K562 (cell line): ENCODE measurements around the gene C19orf47. TPM values are rescaled to one million over a fixed set of nuclear protein-coding genes. Genes with fewer than 3 reads are reported as not detected.

Experiments
- GATAD2A ChIP-seq: fragments of 450-650 bp; IDR thresholded peaks from 2 replicates; pipeline ENCODE4 v1.6.1; 2017
- HDAC3 ChIP-seq: fragments of 450-650 bp; IDR thresholded peaks from 2 replicates; pipeline ENCODE4 v1.6.1; 2018; ENCODE audit warnings: borderline replicate concordance, mild to moderate bottlenecking, moderate library complexity; ENCODE audit not compliant: partially characterized antibody
- HDGF ChIP-seq: fragments of 450-650 bp; IDR thresholded peaks from 2 replicates; pipeline ENCODE4 v1.6.1; 2016
- MCM7 ChIP-seq, 2 experiments: fragments of 450-650 bp; IDR thresholded peaks; 2 replicates each; pipeline ENCODE4 v1.6.1; 2016 to 2018
- NCOR1 ChIP-seq: fragments of 450-650 bp; IDR thresholded peaks from 2 replicates; pipeline ENCODE4 v1.6.1; 2016; ENCODE audit warnings: mild to moderate bottlenecking, moderate library complexity
- RNF2 ChIP-seq: sonication (generic); IDR thresholded peaks from 2 replicates; pipeline ENCODE4 v1.6.1; 2016
- SMARCA5 ChIP-seq: fragments of 450-650 bp; IDR thresholded peaks from 2 replicates; pipeline ENCODE4 v1.6.1; 2016
- ZNF311 ChIP-seq: fragments of 250-450 bp; sonication (Bioruptor Pico); IDR thresholded peaks from 2 replicates; pipeline ENCODE4 v1.4.0; 2020; ENCODE audit warnings: mild to moderate bottlenecking, moderate library complexity
- ZNF436 ChIP-seq: fragments of 250-450, 450-650 bp; sonication (Bioruptor Pico); formaldehyde crosslinking; IDR thresholded peaks from 2 replicates; pipeline ENCODE4 v1.7.0; 2020; ENCODE audit warnings: mild to moderate bottlenecking
- ZNF76 ChIP-seq: fragments of 250-450 bp; sonication (Bioruptor Pico); IDR thresholded peaks from 2 replicates; pipeline ENCODE4 v1.4.0; 2020; ENCODE audit warnings: mild to moderate bottlenecking, moderate library complexity, borderline replicate concordance
- polyA plus RNA-seq, 8 experiments: library from polyadenylated mRNA; depleted of rRNA in 4 of 8; stranded (reverse) in 5 of 8; unstranded in 3 of 8; fragments of >200 nt; fragmentation: Nextera tagmentation in 2 of 8; fragmentation: Illumina TruSeq in 1 of 8; extraction: Ambion mirVana in 2 of 8; extraction: Trizol in 1 of 8; gene quantifications; 2 replicates each; pipeline versions ENCODE4 v1.2.1 to v1.2.3, GENCODE V29; 2011 to 2014; ENCODE audit warnings: inconsistent platforms in 1 of 8, missing spikeins in 1 of 8
- total RNA-seq, 7 experiments: library from RNA; depleted of rRNA in 6 of 7; stranded (reverse); fragments of >200 nt in 6 of 7; fragmentation: Illumina TruSeq in 2 of 7; extraction: Trizol in 2 of 7; gene quantifications; 2 replicates each; pipeline versions ENCODE4 v1.2.1 to v1.2.3, GENCODE V29; 2011 to 2021; ENCODE audit warnings: low replicate concordance in 1 of 7
- TF ChIP-seq, protein P1 (sequence below): fragments of 200-800 bp; sonication (Bioruptor generic); IDR thresholded peaks from 2 replicates; pipeline ENCODE4 v1.6.1; 2016; ENCODE audit warnings: missing genetic modification characterization, missing compliant biosample characterization
- TF ChIP-seq, protein P2 (sequence below): sonication (generic); formaldehyde crosslinking; IDR thresholded peaks from 2 replicates; pipeline ENCODE4 v1.8.0; 2022; ENCODE audit warnings: mild to moderate bottlenecking, missing genetic modification reagents
- TF ChIP-seq, protein P3 (sequence below): fragments of 450-650 bp; IDR thresholded peaks from 2 replicates; pipeline ENCODE4 v1.6.1; 2014; ENCODE audit warnings: low read depth, mild to moderate bottlenecking, moderate library complexity, borderline replicate concordance
- TF ChIP-seq, protein P4 (sequence below): fragments of 450-650 bp; formaldehyde crosslinking; IDR thresholded peaks from 2 replicates; pipeline ENCODE4 v1.4.0; 2022; ENCODE audit warnings: missing genetic modification characterization
- TF ChIP-seq, protein P5 (sequence below), 2 experiments: fragments of 450-650 bp in 1 of 2; sonication (generic) in 1 of 2; formaldehyde crosslinking in 1 of 2; IDR thresholded peaks in 1 of 2; conservative IDR thresholded peaks in 1 of 2; 2 replicates each; pipeline versions ENCODE4 v1.6.1 to v1.8.1; 2016 to 2023; ENCODE audit warnings: mild to moderate bottlenecking in 2 of 2, moderate library complexity in 2 of 2, inconsistent platforms in 1 of 2, missing genetic modification reagents in 1 of 2
- TF ChIP-seq, protein P6 (sequence below), 2 experiments: fragments of 450-650 bp; conservative IDR thresholded peaks; 2 replicates each; pipeline ENCODE4 v1.6.1; 2017; ENCODE audit warnings: mild to moderate bottlenecking in 2 of 2, moderate library complexity in 2 of 2

The C19orf47 gene
- total and polyA plus RNA-seq, 9 of the 15 experiments (the other 6 are each of a cell fraction or from before 2014, with no cell fraction given), result 0.08 to 26.1 (median 14.7) TPM

DNA sequence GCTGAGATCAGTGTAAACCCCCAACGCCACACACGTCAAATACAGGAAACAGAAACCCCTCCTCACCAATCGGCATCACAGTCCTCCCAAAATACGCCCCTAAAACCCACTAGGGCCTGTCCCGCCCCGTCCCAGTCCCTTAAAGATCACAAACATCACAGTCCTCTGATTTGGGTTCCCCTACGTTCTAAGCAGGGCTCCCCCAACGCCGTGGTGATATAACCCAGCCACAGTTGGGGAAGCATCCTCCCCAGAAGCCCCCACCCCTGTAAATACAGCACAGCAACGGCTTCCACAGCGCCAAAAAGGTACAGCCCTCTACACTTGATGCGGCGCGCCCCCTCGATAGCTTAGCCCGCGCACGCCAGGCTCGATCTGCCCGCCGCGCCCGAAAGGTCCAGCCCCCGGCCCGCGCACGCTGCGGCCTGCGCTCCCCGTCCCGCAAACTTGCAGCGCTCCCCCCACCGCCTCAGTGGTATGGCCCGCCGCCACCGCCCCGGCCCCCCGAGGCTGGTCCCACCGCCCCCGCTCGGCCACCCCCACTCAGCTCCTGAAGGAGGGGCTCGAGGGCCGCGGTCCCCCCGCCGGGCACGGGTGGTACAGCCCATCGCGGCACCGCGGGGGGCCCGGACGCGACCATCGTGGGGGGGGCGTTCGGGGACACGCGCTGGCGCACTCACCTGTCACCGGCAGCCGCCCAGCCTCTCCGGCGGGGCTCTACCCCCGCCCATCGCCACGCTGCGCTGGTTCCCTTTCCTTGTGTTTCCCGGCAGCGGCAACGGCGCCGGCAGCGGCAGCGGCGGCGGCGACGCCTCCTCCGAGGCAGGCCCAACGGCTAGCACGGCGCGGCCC is 63.5 kb downstream of the C19orf47 start, which contains the start of gene AKT2 (continued):
- TF ChIP-seq HDAC3 (no peak), MCM7 (IDR thresholded peaks at IDR 0.05) (no peak), NCOR1 (peak; percentile 32; the same call in 1 of the 2 replicates), ZNF76 (CRISPR knock-in tag) (no peak), GATAD2A (no peak), RNF2 (0 out of 2 replicates have a peak, but pooled peaks have one; percentile 52), HDGF (no peak), SMARCA5 (no peak), ZNF436 (CRISPR knock-in tag) (no peak), ZNF311 (CRISPR knock-in tag) (no peak)
- TF ChIP-seq, protein P1, sequence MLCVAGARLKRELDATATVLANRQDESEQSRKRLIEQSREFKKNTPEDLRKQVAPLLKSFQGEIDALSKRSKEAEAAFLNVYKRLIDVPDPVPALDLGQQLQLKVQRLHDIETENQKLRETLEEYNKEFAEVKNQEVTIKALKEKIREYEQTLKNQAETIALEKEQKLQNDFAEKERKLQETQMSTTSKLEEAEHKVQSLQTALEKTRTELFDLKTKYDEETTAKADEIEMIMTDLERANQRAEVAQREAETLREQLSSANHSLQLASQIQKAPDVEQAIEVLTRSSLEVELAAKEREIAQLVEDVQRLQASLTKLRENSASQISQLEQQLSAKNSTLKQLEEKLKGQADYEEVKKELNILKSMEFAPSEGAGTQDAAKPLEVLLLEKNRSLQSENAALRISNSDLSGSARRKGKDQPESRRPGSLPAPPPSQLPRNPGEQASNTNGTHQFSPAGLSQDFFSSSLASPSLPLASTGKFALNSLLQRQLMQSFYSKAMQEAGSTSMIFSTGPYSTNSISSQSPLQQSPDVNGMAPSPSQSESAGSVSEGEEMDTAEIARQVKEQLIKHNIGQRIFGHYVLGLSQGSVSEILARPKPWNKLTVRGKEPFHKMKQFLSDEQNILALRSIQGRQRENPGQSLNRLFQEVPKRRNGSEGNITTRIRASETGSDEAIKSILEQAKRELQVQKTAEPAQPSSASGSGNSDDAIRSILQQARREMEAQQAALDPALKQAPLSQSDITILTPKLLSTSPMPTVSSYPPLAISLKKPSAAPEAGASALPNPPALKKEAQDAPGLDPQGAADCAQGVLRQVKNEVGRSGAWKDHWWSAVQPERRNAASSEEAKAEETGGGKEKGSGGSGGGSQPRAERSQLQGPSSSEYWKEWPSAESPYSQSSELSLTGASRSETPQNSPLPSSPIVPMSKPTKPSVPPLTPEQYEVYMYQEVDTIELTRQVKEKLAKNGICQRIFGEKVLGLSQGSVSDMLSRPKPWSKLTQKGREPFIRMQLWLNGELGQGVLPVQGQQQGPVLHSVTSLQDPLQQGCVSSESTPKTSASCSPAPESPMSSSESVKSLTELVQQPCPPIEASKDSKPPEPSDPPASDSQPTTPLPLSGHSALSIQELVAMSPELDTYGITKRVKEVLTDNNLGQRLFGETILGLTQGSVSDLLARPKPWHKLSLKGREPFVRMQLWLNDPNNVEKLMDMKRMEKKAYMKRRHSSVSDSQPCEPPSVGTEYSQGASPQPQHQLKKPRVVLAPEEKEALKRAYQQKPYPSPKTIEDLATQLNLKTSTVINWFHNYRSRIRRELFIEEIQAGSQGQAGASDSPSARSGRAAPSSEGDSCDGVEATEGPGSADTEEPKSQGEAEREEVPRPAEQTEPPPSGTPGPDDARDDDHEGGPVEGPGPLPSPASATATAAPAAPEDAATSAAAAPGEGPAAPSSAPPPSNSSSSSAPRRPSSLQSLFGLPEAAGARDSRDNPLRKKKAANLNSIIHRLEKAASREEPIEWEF, result no peak
- TF ChIP-seq, protein P2, sequence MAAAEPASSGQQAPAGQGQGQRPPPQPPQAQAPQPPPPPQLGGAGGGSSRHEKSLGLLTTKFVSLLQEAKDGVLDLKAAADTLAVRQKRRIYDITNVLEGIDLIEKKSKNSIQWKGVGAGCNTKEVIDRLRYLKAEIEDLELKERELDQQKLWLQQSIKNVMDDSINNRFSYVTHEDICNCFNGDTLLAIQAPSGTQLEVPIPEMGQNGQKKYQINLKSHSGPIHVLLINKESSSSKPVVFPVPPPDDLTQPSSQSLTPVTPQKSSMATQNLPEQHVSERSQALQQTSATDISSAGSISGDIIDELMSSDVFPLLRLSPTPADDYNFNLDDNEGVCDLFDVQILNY (CRISPR knock-in tag), result no peak
- TF ChIP-seq, protein P3, sequence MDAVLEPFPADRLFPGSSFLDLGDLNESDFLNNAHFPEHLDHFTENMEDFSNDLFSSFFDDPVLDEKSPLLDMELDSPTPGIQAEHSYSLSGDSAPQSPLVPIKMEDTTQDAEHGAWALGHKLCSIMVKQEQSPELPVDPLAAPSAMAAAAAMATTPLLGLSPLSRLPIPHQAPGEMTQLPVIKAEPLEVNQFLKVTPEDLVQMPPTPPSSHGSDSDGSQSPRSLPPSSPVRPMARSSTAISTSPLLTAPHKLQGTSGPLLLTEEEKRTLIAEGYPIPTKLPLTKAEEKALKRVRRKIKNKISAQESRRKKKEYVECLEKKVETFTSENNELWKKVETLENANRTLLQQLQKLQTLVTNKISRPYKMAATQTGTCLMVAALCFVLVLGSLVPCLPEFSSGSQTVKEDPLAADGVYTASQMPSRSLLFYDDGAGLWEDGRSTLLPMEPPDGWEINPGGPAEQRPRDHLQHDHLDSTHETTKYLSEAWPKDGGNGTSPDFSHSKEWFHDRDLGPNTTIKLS, result no peak
- TF ChIP-seq, protein P4, sequence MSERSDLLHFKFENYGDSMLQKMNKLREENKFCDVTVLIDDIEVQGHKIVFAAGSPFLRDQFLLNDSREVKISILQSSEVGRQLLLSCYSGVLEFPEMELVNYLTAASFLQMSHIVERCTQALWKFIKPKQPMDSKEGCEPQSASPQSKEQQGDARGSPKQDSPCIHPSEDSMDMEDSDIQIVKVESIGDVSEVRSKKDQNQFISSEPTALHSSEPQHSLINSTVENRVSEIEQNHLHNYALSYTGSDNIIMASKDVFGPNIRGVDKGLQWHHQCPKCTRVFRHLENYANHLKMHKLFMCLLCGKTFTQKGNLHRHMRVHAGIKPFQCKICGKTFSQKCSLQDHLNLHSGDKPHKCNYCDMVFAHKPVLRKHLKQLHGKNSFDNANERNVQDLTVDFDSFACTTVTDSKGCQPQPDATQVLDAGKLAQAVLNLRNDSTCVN (CRISPR knock-in tag), result no peak
- TF ChIP-seq, protein P5, sequence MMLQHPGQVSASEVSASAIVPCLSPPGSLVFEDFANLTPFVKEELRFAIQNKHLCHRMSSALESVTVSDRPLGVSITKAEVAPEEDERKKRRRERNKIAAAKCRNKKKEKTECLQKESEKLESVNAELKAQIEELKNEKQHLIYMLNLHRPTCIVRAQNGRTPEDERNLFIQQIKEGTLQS (IDR thresholded peaks at IDR 0.05), result no peak
- TF ChIP-seq, protein P5 (CRISPR knock-in tag; conservative IDR thresholded peaks at IDR 0.05), result no peak
- TF ChIP-seq, protein P6, sequence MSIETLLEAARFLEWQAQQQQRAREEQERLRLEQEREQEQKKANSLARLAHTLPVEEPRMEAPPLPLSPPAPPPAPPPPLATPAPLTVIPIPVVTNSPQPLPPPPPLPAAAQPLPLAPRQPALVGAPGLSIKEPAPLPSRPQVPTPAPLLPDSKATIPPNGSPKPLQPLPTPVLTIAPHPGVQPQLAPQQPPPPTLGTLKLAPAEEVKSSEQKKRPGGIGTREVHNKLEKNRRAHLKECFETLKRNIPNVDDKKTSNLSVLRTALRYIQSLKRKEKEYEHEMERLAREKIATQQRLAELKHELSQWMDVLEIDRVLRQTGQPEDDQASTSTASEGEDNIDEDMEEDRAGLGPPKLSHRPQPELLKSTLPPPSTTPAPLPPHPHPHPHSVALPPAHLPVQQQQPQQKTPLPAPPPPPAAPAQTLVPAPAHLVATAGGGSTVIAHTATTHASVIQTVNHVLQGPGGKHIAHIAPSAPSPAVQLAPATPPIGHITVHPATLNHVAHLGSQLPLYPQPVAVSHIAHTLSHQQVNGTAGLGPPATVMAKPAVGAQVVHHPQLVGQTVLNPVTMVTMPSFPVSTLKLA (conservative IDR thresholded peaks at IDR 0.05), result peak; percentile 75 to 92
